OCI-LY7 (cell line): ENCODE results near the gene FOXI1.

Source experiments
- EZH2phosphoT487 ChIP-seq: fragments of 200-600 bp; sonication (generic); IDR thresholded peaks from 2 replicates; pipeline ENCODE4 v1.6.1; 2018; ENCODE audit warnings: low read depth, borderline replicate concordance, mild to moderate bottlenecking, mixed run types, antibody characterized with exemption, low read length, moderate library complexity, mixed read lengths
- TF ChIP-seq, protein P1 (sequence below): fragments of 200-600 bp; sonication (generic); conservative IDR thresholded peaks from 2 replicates; pipeline ENCODE4 v1.5.1; 2014; ENCODE audit warnings: mild to moderate bottlenecking, antibody characterized with exemption, low read length, moderate library complexity, mixed read lengths

DNA sequence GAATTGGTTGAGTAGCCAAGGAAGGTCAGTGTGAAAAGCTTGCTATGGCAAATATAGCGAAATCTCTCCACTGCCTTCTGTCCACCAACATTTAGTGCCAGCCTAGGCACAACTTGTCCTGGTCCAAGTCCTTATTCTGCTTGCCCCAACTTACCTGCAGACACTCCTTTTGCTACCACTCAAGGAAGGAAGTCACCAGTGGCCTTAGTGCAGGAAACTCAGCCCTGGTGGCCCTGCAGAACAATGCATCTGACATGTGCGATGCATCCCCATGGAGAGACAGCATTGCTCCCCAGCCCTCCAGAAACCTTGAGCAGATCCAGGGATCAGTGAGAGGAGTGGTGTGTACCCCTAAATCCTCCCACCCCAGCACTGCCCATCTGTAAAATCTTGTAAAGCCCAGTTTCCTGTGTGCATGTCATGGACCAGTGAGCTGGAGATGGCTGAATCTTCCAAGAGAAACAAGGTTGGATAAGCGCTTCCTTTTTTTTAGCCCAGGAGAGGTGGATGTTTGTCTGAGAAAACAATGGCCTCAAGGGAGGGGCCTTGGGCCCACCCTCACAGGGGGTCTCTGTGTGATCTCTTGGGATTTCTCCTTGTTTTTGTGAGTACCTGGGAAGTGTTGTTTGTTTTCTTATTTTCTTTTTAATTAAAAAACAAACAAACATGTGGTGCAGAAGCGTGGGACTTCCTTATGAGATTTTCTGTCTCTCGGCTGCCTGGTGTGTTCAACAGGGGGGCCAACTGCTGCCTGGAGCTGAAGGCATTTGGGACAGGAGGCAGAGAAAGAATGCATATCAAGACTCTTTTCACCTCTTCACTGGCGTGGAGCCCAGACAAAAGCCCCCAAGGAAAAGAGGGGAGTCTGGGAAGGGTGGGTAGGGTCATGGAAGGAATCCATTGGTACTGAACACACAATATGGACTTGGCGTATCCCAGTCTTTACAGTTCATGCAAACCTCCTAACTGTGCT, 3.6 kb downstream of the FOXI1 start:
- TF ChIP-seq, protein P1, sequence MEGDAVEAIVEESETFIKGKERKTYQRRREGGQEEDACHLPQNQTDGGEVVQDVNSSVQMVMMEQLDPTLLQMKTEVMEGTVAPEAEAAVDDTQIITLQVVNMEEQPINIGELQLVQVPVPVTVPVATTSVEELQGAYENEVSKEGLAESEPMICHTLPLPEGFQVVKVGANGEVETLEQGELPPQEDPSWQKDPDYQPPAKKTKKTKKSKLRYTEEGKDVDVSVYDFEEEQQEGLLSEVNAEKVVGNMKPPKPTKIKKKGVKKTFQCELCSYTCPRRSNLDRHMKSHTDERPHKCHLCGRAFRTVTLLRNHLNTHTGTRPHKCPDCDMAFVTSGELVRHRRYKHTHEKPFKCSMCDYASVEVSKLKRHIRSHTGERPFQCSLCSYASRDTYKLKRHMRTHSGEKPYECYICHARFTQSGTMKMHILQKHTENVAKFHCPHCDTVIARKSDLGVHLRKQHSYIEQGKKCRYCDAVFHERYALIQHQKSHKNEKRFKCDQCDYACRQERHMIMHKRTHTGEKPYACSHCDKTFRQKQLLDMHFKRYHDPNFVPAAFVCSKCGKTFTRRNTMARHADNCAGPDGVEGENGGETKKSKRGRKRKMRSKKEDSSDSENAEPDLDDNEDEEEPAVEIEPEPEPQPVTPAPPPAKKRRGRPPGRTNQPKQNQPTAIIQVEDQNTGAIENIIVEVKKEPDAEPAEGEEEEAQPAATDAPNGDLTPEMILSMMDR: no peak
- TF ChIP-seq EZH2phosphoT487: no peak
